ENCODE data around the gene OR5H2.

Gene OR5H2

DNA sequence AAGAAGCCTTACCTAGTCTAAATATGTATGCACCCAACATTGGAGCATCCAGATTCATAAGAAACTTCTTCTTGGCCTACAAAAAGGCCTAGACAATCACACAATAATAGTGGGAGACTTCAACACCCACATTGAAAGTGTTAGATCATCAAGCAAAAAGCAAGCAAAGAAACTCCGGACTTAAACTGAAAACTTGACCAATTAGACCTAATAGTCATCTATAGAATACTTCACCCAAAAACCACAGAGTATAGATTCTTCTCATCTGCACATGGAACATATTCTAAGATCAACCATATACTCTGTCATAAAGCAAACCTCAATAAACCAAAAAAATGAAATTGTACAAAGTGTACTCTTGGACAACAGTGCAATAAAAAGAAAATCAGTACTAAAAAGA lies 49.0 kb downstream of the OR5H2 start:
- no peak for DNase-seq (ENCODE audit: low spot score)
